ENCODE results near the gene RUNX2. TPM values are rescaled to one million over a fixed set of nuclear protein-coding genes. Genes with fewer than 3 reads are reported as not detected.

RUNX2 gene
- total RNA-seq, 1 experiment from 2014 or later, result 9.3 TPM

- Mint-ChIP-seq H3K27me3 (ENCODE audit: insufficient read depth, unreplicated experiment) (peaks cover 19% of the 10 kb centered on the region), H3K9me3 (ENCODE audit: unreplicated experiment) (no peaks in the 10 kb centered on the region), H3K27ac (ENCODE audit: low read depth, unreplicated experiment) (no peak overlapping the region), H3K4me1 (ENCODE audit: insufficient read depth, unreplicated experiment) (peaks cover 9% of the 10 kb centered on the region), H3K4me3 (ENCODE audit: unreplicated experiment) (no peak overlapping the region), H3K36me3 (ENCODE audit: insufficient read depth, unreplicated experiment) (no peaks in the 10 kb centered on the region)
- BruUV-seq (replicated peaks), result no TSS peak
- CTCF ChIA-PET, result interaction anchor here (0.6 to 2.1 kb wide), 7 partner anchors 18 to 919 kb away, joined by 3 to 5 read pairs (median 3); no protein-coding TSS in a partner anchor
- no peak for DNase-seq (ENCODE audit: unreplicated experiment)
- TF ChIP-seq CTCF (IDR thresholded peaks at IDR 0.05; ENCODE audit: unreplicated experiment), result no peak
- POLR2A ChIA-PET, result interaction anchor here (0.6 to 2.1 kb wide), 2 partner anchors 17 to 18 kb away, joined by 4 to 10 read pairs; partner anchors contain the start of gene SUPT3H
- intact Hi-C loops (cut with micrococcal nuclease), result no loop called here
Observed at GRCh38 chr6:45394586-45395095, 66.5 kb downstream of the RUNX2 start.

- TF ChIP-seq CTCF (IDR thresholded peaks at IDR 0.05; ENCODE audit: unreplicated experiment), result no peak
- CTCF ChIA-PET, result interaction anchor here (0.7 to 1.3 kb wide), 3 partner anchors 14 to 317 kb away, joined by 3 read pairs; no protein-coding TSS in a partner anchor
- Mint-ChIP-seq H3K27ac (ENCODE audit: low read depth, unreplicated experiment) (no peak overlapping the region), H3K4me1 (ENCODE audit: insufficient read depth, unreplicated experiment) (peaks cover 9% of the 10 kb centered on the region), H3K27me3 (ENCODE audit: insufficient read depth, unreplicated experiment) (peaks cover 45% of the 10 kb centered on the region), H3K4me3 (ENCODE audit: unreplicated experiment) (no peak overlapping the region), H3K36me3 (ENCODE audit: insufficient read depth, unreplicated experiment) (no peaks in the 10 kb centered on the region), H3K9me3 (ENCODE audit: unreplicated experiment) (no peaks in the 10 kb centered on the region)
- POLR2A ChIA-PET, result interaction anchor here (0.6 to 1.6 kb wide), 9 partner anchors 9 to 143 kb away, joined by 3 to 6 read pairs (median 3); partner anchors contain the start of gene SUPT3H
- DNase-seq (ENCODE audit: unreplicated experiment), result peak; percentile 49
- BruUV-seq (replicated peaks), result no TSS peak
- intact Hi-C loops (cut with micrococcal nuclease), result no loop called here
Observed at GRCh38 chr6:45398075-45398813, 70.1 kb downstream of the RUNX2 start.

GRCh38 chr6:45400021-45400420, 71.9 kb downstream of the RUNX2 start:
- Mint-ChIP-seq H3K36me3 (ENCODE audit: insufficient read depth, unreplicated experiment) (no peaks in the 10 kb centered on the region), H3K4me1 (ENCODE audit: insufficient read depth, unreplicated experiment) (peaks cover 9% of the 10 kb centered on the region), H3K9me3 (ENCODE audit: unreplicated experiment) (no peaks in the 10 kb centered on the region), H3K27ac (ENCODE audit: low read depth, unreplicated experiment) (no peak overlapping the region), H3K27me3 (ENCODE audit: insufficient read depth, unreplicated experiment) (peaks cover 33% of the 10 kb centered on the region), H3K4me3 (ENCODE audit: unreplicated experiment) (no peak overlapping the region)
- BruUV-seq (replicated peaks), result no TSS peak
- ChIA-PET CTCF (interaction anchor here (1.7 kb wide), 1 partner anchor 15 kb away, joined by 4 read pairs; no protein-coding TSS in a partner anchor), POLR2A (no interaction called here)
- intact Hi-C loops (cut with micrococcal nuclease), result no loop called here
- no peak for TF ChIP-seq CTCF (IDR thresholded peaks at IDR 0.05; ENCODE audit: unreplicated experiment)
- no peak for DNase-seq (ENCODE audit: unreplicated experiment)

- intact Hi-C loops (cut with micrococcal nuclease), result loop anchor here (10.0 kb wide), 1 partner anchor 557 kb away; no protein-coding TSS in a partner anchor
- TF ChIP-seq CTCF (IDR thresholded peaks at IDR 0.05; ENCODE audit: unreplicated experiment), result no peak
- BruUV-seq (replicated peaks), result no TSS peak
- H3K36me3 Mint-ChIP-seq (ENCODE audit: insufficient read depth, unreplicated experiment), result no peaks in the 10 kb centered on the region
- DNase-seq (ENCODE audit: unreplicated experiment), result peak; percentile 80
- H3K4me1 Mint-ChIP-seq (ENCODE audit: insufficient read depth, unreplicated experiment), result no peaks in the 10 kb centered on the region
- H3K27ac Mint-ChIP-seq (ENCODE audit: low read depth, unreplicated experiment), result no peak overlapping the region
- peaks cover 7% of the 10 kb centered on the region for H3K9me3 Mint-ChIP-seq (ENCODE audit: unreplicated experiment)
- ChIA-PET POLR2A (interaction anchor here (0.6 to 1.4 kb wide), 4 partner anchors 9 to 35 kb away, joined by 3 to 4 read pairs (median 3); partner anchors contain the start of gene SUPT3H), CTCF (interaction anchor here (0.6 to 1.0 kb wide), 6 partner anchors 17 to 799 kb away, joined by 3 to 4 read pairs (median 3); no protein-coding TSS in a partner anchor)
- no peaks in the 10 kb centered on the region for H3K27me3 Mint-ChIP-seq (ENCODE audit: insufficient read depth, unreplicated experiment)
- no peak overlapping the region for H3K4me3 Mint-ChIP-seq (ENCODE audit: unreplicated experiment)
Observed at GRCh38 chr6:45411959-45412358, 83.8 kb downstream of the RUNX2 start.
